Measurements from ENCODE around the gene RBM3. TPM values are rescaled to one million over a fixed set of nuclear protein-coding genes. Genes with fewer than 3 reads are reported as not detected.

The RBM3 gene
- total RNA-seq, 4 donors from 2014 or later, result 122 to 250 (median 177) TPM

- TF ChIP-seq CTCF (IDR thresholded peaks at IDR 0.05), result no peak
- TF ChIP-seq POLR2A (IDR thresholded peaks at IDR 0.05), result no peak
- intact Hi-C loops (cut with DNase I), result no loop called here
- H3K27ac ChIP-seq, result peak overlapping the region in 1 of 3 donors; percentile 99
- WGBS, 2 donors, result 54 to 65% methylated on average over 6 of the region's 6 CpGs
- no peaks in the 10 kb centered on the region for H3K9me3 ChIP-seq
- no peak overlapping the region for H3K4me3 ChIP-seq (replicated peaks in 1 of 3)
- no peaks in the 10 kb centered on the region for H3K27me3 ChIP-seq
- DNase-seq, result no peak
- H3K4me1 ChIP-seq, result peaks cover 5 to 12% of the 10 kb centered on the region in 2 donors
- peaks cover 19 to 28% of the 10 kb centered on the region in 2 donors for H3K36me3 ChIP-seq
Measured at GRCh38 chrX:48576108-48576507, 1.8 kb downstream of the RBM3 start.

- TF ChIP-seq POLR2A (IDR thresholded peaks at IDR 0.05), result no peak
- TF ChIP-seq CTCF (IDR thresholded peaks at IDR 0.05), result no peak
- peaks cover 19 to 28% of the 10 kb centered on the region in 2 donors for H3K36me3 ChIP-seq
- DNase-seq, result no peak
- no peaks in the 10 kb centered on the region for H3K27me3 ChIP-seq
- H3K9me3 ChIP-seq, result no peaks in the 10 kb centered on the region
- no peak overlapping the region for H3K4me3 ChIP-seq (replicated peaks in 1 of 3)
- H3K4me1 ChIP-seq, result peaks cover 5 to 12% of the 10 kb centered on the region in 2 donors
- intact Hi-C loops (cut with DNase I), result no loop called here
- H3K27ac ChIP-seq, result no peak overlapping the region
- 83 to 91% methylated on average over 2 of the region's 2 CpGs for WGBS, 2 donors
Measured at GRCh38 chrX:48578661-48579128, 4.4 kb downstream of the RBM3 start.

- WGBS, 2 donors, result 83 to 100% methylated on average over 1 of the region's 3 CpGs
- peaks cover 5 to 12% of the 10 kb centered on the region in 2 donors for H3K4me1 ChIP-seq
- no peaks in the 10 kb centered on the region for H3K9me3 ChIP-seq
- peaks cover 19 to 28% of the 10 kb centered on the region in 2 donors for H3K36me3 ChIP-seq
- H3K27me3 ChIP-seq, result no peaks in the 10 kb centered on the region
- TF ChIP-seq POLR2A (IDR thresholded peaks at IDR 0.05) (no peak), CTCF (IDR thresholded peaks at IDR 0.05) (no peak)
- no peak overlapping the region for H3K4me3 ChIP-seq (replicated peaks in 1 of 3)
- no peak overlapping the region for H3K27ac ChIP-seq
- DNase-seq, result no peak
- intact Hi-C loops (cut with DNase I), result no loop called here
Measured at GRCh38 chrX:48579259-48579658, 5.0 kb downstream of the RBM3 start.

GRCh38 chrX:48580662-48581061 lies 6.4 kb downstream of the RBM3 start:
- H3K36me3 ChIP-seq, result peaks cover 15 to 23% of the 10 kb centered on the region in 2 donors
- no peak overlapping the region for H3K4me3 ChIP-seq (replicated peaks in 1 of 3)
- H3K27ac ChIP-seq, result no peak overlapping the region
- intact Hi-C loops (cut with DNase I), result no loop called here
- TF ChIP-seq POLR2A (IDR thresholded peaks at IDR 0.05) (no peak), CTCF (IDR thresholded peaks at IDR 0.05) (no peak)
- H3K9me3 ChIP-seq, result no peaks in the 10 kb centered on the region
- H3K4me1 ChIP-seq, result peaks cover 4 to 9% of the 10 kb centered on the region in 2 donors
- no peaks in the 10 kb centered on the region for H3K27me3 ChIP-seq
- 100% methylated on average over 1 of the region's 1 CpG for WGBS, 2 donors
- DNase-seq, result peak; percentile 25 to 29

GRCh38 chrX:48584698-48585097 lies 10.4 kb downstream of the RBM3 start:
- H3K36me3 ChIP-seq, result no peaks in the 10 kb centered on the region
- H3K27ac ChIP-seq, result no peak overlapping the region
- TF ChIP-seq CTCF (IDR thresholded peaks at IDR 0.05) (no peak), POLR2A (IDR thresholded peaks at IDR 0.05) (no peak)
- no peaks in the 10 kb centered on the region for H3K27me3 ChIP-seq
- no peaks in the 10 kb centered on the region for H3K9me3 ChIP-seq
- 51 to 57% methylated on average over 2 of the region's 2 CpGs for WGBS, 2 donors
- no peak for DNase-seq
- no peak overlapping the region for H3K4me3 ChIP-seq (replicated peaks in 1 of 3)
- H3K4me1 ChIP-seq, result no peaks in the 10 kb centered on the region
- intact Hi-C loops (cut with DNase I), result no loop called here

All from thyroid gland (tissue), 4 donors.